Activated T-cell treated with anti-CD3 and anti-CD28 coated beads, Interleukin-2, amount 50 U/mL, for 72 hours (primary cell): ENCODE data around the gene FGF22. TPM values are rescaled to one million over a fixed set of nuclear protein-coding genes. Genes with fewer than 3 reads are reported as not detected.

Source experiments
- ATAC-seq, 2 donors: fragments of 150-1000 bp; cut with Tn5 transposase; replicated peaks in 1 of 2; 2 replicates each; pipeline ENCODE4 v1.10.0; 2021; ENCODE audit warnings: moderate library complexity in 2 of 2, mild to moderate bottlenecking in 1 of 2
- DNase-seq, 2 donors: peaks; one replicate each; pipeline ENCODE4 v3.0.0; 2021 to 2022; ENCODE audit warnings: mixed read lengths in 1 of 2
- H3K27ac Mint-ChIP-seq: one replicate; pipeline ENCODE4 v1.8.0; 2022; ENCODE audit warnings: mild to moderate bottlenecking, moderate library complexity, mixed read lengths
- H3K27me3 Mint-ChIP-seq: one replicate; pipeline ENCODE4 v1.8.0; 2022; ENCODE audit warnings: low read depth, mixed read lengths
- H3K36me3 Mint-ChIP-seq, 2 donors: one replicate each; pipeline ENCODE4 v1.8.0; 2022; ENCODE audit warnings: mixed read lengths in 2 of 2, mild to moderate bottlenecking in 1 of 2; ENCODE audit not compliant: insufficient read depth in 2 of 2
- H3K4me1 Mint-ChIP-seq: one replicate; pipeline ENCODE4 v1.8.0; 2022; ENCODE audit warnings: low read depth, mixed read lengths
- H3K4me3 Mint-ChIP-seq, 2 donors: one replicate each; pipeline ENCODE4 v1.8.0; 2022; ENCODE audit warnings: mild to moderate bottlenecking in 2 of 2, mixed read lengths in 2 of 2, moderate library complexity in 2 of 2
- H3K9me3 Mint-ChIP-seq, 2 donors: one replicate each; pipeline ENCODE4 v1.8.0; 2022; ENCODE audit warnings: mixed read lengths in 2 of 2
- total RNA-seq, 2 donors: library from RNA; stranded (reverse); gene quantifications; one replicate each; pipeline ENCODE4 v1.2.3, GENCODE V29; 2022

FGF22 gene
- total RNA-seq, 2 donors from 2014 or later, result not detected

DNA sequence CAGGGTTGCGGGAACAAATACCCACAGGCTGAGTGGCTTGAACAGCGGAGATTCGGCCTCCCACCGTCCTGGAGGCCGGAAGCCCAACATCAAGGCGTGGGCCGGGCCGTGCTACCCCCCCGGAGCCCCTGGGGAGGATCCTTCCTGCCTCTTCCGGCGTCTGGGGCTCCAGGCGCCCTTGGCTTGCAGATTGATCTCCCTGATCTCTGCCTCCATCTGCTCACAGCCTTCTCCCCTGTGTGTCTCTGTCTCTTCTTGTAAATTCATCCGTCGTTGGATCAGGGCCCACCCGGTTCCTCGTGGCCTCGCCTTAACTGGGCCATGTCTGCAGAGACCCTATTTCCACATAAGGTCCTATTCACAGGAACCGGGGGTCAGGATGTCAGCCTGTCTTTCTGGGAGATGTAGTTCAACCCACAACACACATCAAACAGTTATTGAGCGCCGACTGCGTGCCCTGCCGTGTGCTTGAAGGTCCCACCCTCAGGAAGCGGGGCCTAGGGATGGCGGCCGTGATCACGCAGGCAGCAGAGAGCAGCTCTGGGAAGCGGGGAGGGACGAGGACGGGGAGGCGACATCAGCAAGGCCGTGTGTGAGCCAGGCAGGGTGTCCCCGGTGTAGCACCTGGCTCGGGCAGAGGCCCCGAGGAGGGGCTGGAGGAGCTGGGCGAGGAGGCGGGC lies 28.7 kb upstream of the FGF22 start:
- DNase-seq (peak; percentile 65 to 67), ATAC-seq (peak; percentile 37 to 44)
- H3K4me1 Mint-ChIP-seq, result peaks cover 25% of the 10 kb centered on the region
- no peaks in the 10 kb centered on the region for H3K27me3 Mint-ChIP-seq
- H3K36me3 Mint-ChIP-seq, result peaks cover 0 to 2% of the 10 kb centered on the region in 2 donors
- H3K27ac Mint-ChIP-seq, result peak overlapping the region; percentile 69
- H3K4me3 Mint-ChIP-seq, result peak overlapping the region; percentile 84 to 90
- no peaks in the 10 kb centered on the region for H3K9me3 Mint-ChIP-seq

DNA sequence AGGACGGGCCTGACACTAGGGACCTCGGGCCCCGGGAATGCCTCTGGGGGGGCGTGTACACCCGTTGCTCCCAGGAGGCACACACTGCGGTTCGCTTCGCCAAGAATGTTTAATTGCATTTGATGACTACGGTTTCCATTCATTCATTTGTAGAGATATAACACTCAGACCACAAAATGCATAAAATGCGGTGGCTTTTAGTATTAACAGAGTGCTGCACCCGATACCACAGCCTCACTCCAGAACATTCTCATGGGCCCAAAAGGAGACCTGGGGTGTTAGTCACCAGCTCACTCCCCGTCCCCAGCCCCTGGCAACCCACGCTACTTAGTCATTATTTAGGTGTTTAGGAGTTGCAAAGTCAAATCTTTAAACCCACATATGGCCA lies 28.2 kb upstream of the FGF22 start:
- DNase-seq, result peak; percentile 80 to 87
- H3K27ac Mint-ChIP-seq, result peak overlapping the region; percentile 66
- no peaks in the 10 kb centered on the region for H3K27me3 Mint-ChIP-seq
- H3K36me3 Mint-ChIP-seq, result peaks cover 0 to 2% of the 10 kb centered on the region in 2 donors
- ATAC-seq, result peak; percentile 88 to 89
- no peaks in the 10 kb centered on the region for H3K9me3 Mint-ChIP-seq
- peaks cover 25% of the 10 kb centered on the region for H3K4me1 Mint-ChIP-seq
- H3K4me3 Mint-ChIP-seq, result peak overlapping the region; percentile 84 to 90

DNA sequence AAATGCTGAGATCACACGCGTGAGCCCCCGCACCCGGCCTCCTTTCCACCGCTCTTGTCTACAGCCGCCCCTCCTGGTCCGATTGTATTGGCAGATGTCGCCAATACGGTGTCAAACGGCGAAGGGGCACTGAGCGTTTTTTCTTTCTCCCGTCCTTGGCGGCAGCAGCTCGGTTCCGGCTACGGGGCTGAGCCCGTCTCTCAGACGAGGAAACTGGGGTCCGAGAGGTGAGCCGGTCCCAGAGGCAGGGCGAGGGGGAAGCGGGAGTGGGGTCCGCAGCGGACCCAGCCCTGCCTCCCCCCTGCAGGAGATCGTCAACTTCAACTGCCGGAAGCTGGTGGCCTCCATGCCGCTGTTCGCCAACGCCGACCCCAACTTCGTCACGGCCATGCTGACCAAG lies 26.7 kb upstream of the FGF22 start:
- H3K27me3 Mint-ChIP-seq, result no peaks in the 10 kb centered on the region
- H3K27ac Mint-ChIP-seq, result no peak overlapping the region
- H3K9me3 Mint-ChIP-seq, result no peaks in the 10 kb centered on the region
- H3K4me1 Mint-ChIP-seq, result peaks cover 25% of the 10 kb centered on the region
- peak overlapping the region in 1 of 2 donors; percentile 39 for H3K4me3 Mint-ChIP-seq
- no peak for DNase-seq
- peaks cover 0 to 2% of the 10 kb centered on the region in 2 donors for H3K36me3 Mint-ChIP-seq
- ATAC-seq, result no peak

DNA sequence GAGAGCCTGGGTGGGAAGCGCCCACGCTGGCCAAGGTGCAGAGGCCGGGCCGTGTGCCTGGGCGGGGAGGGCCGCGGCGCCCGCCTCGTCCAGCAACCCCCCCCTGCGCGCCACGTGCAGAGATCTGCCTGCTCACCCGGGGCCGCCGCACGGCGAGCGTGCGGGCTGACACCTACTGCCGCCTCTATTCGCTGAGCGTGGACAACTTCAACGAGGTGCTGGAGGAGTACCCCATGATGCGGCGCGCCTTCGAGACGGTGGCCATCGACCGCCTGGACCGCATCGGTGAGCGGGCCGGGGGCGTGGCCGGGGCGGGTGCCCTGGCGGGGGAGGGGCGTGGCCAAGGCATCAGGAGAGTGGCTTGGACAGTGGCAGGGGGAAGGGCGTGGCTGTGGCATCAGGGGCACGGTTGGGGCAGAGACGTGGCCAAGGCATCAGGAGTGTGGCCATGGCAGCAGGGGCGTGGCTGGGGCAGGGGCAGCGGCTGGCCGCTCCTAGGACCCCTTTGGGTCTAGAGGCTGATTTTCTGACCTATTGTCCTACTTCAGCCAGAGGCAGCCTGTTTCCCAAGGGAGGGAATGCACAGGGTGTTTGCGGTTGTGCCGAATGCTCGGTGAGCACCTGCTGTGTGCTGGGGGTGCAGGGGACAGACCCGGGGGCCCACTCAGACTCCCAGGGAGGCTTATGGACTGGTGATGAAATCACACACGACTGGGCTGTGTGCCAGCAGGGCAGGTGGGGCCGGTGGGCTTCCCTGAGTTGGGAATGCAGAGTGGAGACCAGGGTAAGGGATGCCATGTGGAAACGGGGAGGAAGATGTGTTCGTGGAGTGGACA lies 25.7 kb upstream of the FGF22 start:
- ATAC-seq, result no peak
- no peaks in the 10 kb centered on the region for H3K27me3 Mint-ChIP-seq
- no peak overlapping the region for H3K4me3 Mint-ChIP-seq
- no peaks in the 10 kb centered on the region for H3K9me3 Mint-ChIP-seq
- DNase-seq, result no peak
- peaks cover 25% of the 10 kb centered on the region for H3K4me1 Mint-ChIP-seq
- peaks cover 2% of the 10 kb centered on the region in 2 donors for H3K36me3 Mint-ChIP-seq
- H3K27ac Mint-ChIP-seq, result no peak overlapping the region

DNA sequence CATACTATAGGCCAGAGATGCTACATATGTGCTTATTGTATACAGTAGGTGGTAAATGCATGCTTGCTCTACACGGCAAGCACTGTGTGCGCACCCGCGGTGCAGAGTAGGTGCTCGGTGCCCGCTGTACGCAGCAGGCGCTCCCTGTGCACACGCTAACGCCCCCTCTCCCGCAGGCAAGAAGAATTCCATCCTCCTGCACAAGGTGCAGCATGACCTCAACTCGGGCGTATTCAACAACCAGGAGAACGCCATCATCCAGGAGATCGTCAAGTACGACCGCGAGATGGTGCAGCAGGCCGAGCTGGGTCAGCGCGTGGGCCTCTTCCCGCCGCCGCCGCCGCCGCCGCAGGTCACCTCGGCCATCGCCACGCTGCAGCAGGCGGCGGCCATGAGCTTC lies 24.1 kb upstream of the FGF22 start:
- ATAC-seq (no peak), DNase-seq (no peak)
- Mint-ChIP-seq H3K27me3 (no peaks in the 10 kb centered on the region), H3K4me3 (peak overlapping the region in 1 of 2 donors; percentile 31), H3K36me3 (peaks cover 2 to 3% of the 10 kb centered on the region in 2 donors), H3K27ac (no peak overlapping the region), H3K9me3 (no peaks in the 10 kb centered on the region), H3K4me1 (peaks cover 20% of the 10 kb centered on the region)

DNA sequence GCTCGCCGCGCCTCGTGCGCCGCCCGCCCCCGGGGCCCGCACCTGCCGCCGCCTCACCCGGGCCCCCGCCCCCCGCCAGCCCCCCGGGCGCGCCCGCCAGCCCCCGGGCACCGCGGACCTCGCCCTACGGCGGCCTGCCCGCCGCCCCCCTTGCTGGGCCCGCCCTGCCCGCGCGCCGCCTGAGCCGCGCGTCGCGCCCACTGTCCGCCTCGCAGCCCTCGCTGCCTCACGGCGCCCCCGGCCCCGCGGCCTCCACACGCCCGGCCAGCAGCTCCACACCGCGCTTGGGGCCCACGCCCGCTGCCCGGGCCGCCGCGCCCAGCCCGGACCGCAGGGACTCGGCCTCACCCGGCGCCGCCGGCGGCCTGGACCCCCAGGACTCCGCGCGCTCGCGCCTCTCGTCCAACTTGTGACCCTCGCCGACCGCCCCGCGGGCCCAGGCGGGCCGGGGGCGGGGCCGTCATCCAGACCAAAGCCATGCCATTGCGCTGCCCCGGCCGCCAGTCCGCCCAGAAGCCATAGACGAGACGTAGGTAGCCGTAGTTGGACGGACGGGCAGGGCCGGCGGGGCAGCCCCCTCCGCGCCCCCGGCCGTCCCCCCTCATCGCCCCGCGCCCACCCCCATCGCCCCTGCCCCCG lies 23.5 kb upstream of the FGF22 start:
- H3K27ac Mint-ChIP-seq, result no peak overlapping the region
- H3K4me3 Mint-ChIP-seq, result no peak overlapping the region
- ATAC-seq, result no peak
- H3K9me3 Mint-ChIP-seq, result no peaks in the 10 kb centered on the region
- no peak for DNase-seq
- peaks cover 14% of the 10 kb centered on the region for H3K4me1 Mint-ChIP-seq
- no peaks in the 10 kb centered on the region for H3K27me3 Mint-ChIP-seq
- H3K36me3 Mint-ChIP-seq, result peaks cover 2 to 3% of the 10 kb centered on the region in 2 donors

DNA sequence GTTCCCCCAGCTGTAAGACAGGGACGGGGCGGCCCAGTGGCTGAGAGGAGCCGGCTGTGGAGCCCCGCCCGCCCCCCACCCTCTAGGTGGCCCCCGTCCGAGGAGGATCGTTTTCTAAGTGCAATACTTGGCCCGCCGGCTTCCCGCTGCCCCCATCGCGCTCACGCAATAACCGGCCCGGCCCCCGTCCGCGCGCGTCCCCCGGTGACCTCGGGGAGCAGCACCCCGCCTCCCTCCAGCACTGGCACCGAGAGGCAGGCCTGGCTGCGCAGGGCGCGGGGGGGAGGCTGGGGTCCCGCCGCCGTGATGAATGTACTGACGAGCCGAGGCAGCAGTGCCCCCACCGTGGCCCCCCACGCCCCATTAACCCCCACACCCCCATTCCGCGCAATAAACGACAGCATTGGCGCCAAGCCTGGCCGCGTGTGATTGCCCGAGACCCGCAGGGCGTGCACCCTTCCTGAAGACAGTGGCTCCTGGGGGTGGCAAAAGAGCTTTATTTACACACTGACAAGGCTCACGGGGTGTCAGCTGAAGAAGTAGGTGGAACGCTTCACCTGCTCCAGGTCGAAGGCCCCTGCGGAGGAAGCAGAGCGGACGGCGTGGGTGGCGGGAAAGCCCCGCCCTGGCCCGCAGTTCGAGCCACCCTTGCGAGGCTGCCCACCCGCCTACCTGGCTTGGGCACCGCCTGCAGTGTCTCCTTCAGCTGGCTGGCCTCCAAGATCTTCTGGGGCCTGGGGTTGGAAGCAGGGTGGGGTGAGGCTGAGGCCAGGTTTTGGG lies 22.7 kb upstream of the FGF22 start:
- no peak for ATAC-seq
- no peak overlapping the region for H3K4me3 Mint-ChIP-seq
- peaks cover 2 to 3% of the 10 kb centered on the region in 2 donors for H3K36me3 Mint-ChIP-seq
- no peaks in the 10 kb centered on the region for H3K27me3 Mint-ChIP-seq
- H3K4me1 Mint-ChIP-seq, result peaks cover 7% of the 10 kb centered on the region
- no peak for DNase-seq
- no peaks in the 10 kb centered on the region for H3K9me3 Mint-ChIP-seq
- no peak overlapping the region for H3K27ac Mint-ChIP-seq

DNA sequence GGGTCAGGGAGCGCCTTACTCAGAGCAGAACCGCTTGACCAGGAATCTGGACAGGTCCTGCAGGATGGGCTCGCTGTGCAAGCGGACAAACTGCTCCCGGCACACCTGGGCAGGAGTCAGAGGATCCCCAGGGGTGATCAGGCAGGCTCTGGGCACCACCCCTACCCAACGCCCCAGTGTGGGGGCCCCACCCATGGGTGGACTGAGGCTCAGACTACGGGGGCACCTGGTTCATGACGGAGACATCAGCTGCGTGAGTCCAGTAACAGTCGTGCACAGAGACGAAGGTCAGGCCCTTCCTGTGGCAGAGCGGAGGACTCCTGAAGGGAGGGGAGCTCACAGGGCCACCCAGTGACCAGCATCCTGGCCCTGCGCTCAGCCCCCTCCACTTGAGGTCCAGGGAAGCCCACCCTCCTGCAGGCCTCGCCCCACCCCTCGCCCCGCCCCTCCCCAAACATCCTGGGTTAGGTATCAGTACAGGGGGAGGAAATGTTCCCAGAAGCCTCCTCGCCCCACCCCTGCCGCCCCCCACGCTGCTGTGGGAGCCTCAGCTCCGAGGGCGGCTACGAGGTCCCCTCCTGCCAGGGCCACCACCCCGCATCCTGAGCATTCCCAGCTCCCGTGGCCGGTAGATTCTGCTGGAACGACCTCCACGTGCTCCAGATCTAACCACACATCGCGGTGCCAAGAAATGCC lies 22.0 kb upstream of the FGF22 start:
- no peaks in the 10 kb centered on the region for H3K9me3 Mint-ChIP-seq
- H3K27me3 Mint-ChIP-seq, result no peaks in the 10 kb centered on the region
- no peak overlapping the region for H3K27ac Mint-ChIP-seq
- ATAC-seq (no peak), DNase-seq (no peak)
- peaks cover 0 to 3% of the 10 kb centered on the region in 2 donors for H3K36me3 Mint-ChIP-seq
- H3K4me3 Mint-ChIP-seq, result no peak overlapping the region
- H3K4me1 Mint-ChIP-seq, result peaks cover 5% of the 10 kb centered on the region

DNA sequence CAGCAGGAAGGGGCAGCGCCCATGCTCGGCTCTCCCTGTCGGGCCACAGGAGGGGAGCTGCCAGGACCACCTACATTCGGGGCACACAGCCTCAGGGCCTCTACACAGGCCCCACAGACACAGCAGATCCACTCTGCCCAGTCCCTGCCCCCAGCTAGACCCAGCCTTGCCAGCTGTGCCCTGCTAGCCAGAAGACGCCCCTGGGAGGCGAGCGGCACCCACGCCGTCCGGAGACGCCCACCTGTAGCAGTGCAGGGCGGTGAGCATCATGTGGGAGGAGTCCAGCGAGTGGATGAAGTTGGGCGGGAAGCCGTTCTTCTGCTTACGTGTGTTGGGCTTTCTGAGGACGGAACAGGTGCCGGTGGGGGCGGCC lies 21.4 kb upstream of the FGF22 start:
- no peak for ATAC-seq
- H3K4me3 Mint-ChIP-seq, result no peak overlapping the region
- no peaks in the 10 kb centered on the region for H3K4me1 Mint-ChIP-seq
- H3K27me3 Mint-ChIP-seq, result no peaks in the 10 kb centered on the region
- H3K9me3 Mint-ChIP-seq, result no peaks in the 10 kb centered on the region
- peaks cover 0 to 3% of the 10 kb centered on the region in 2 donors for H3K36me3 Mint-ChIP-seq
- no peak overlapping the region for H3K27ac Mint-ChIP-seq
- no peak for DNase-seq

DNA sequence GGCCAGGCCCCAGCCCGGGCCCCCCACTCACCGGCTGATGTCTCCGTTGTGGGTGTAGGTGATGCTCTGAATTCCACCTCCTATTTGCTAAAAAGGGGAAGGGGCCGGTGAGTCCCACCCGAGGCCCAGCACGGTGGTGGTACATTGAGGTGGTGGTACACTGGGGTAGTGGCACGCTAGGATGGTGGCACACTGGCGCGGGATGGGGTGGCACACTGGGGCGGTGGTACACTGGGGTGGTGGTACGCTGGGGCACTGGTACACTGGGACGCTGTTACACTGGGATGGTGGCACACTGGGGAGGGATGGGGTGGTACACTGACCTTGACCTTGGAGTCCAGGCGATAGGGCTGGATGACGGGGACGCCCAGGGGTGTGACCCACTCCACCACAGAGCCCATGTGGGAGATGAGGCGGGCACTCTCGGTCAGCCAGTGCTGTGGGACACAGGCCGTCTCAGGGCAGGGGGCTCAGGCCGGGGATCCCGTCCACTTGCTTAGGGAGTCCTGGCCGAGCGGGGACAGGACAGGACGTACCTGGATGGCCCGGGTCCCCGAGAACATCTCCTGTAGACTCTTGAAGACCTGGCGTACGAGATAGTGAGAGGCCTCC lies 20.9 kb upstream of the FGF22 start:
- Mint-ChIP-seq H3K27me3 (no peaks in the 10 kb centered on the region), H3K4me1 (no peaks in the 10 kb centered on the region), H3K36me3 (peaks cover 0 to 3% of the 10 kb centered on the region in 2 donors), H3K9me3 (no peaks in the 10 kb centered on the region), H3K4me3 (no peak overlapping the region), H3K27ac (no peak overlapping the region)
- ATAC-seq (no peak), DNase-seq (no peak)

DNA sequence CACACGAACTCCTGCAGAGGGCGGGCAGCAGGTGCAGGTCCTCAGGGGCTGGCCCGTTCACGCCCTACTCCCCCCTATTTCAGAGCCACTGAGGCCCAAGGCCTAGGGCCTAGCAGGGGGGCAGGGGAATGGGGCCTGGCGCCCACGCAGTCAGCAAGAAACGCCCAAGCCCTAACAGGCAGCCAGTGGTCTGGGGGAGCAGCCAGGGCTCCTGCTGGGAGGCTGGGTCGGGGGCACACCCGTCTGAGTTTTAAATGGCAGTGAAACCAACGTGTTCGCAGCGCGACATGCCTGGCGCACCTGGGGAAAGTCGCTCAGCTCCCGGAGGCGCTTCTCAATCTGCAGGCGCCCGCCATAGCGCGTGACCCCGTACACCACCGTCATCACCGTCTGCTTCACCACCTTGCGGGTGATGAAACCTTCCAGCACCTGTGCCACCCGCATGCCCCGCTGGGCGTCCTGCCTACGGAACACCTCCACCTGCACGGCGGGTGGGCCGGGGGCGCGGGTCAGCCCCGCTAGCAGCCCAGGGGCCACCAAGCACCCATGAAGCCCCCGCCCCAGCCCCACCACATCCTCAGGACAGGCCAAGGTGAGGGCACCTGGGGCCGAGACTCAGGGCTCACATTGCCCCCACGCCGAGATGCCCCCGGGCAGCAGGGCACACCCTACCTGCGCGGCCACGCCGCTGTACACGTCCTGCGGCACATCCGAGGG lies 20.2 kb upstream of the FGF22 start:
- DNase-seq (no peak), ATAC-seq (no peak)
- no peaks in the 10 kb centered on the region for H3K27me3 Mint-ChIP-seq
- no peaks in the 10 kb centered on the region for H3K4me1 Mint-ChIP-seq
- H3K27ac Mint-ChIP-seq, result no peak overlapping the region
- no peak overlapping the region for H3K4me3 Mint-ChIP-seq
- peaks cover 0 to 3% of the 10 kb centered on the region in 2 donors for H3K36me3 Mint-ChIP-seq
- no peaks in the 10 kb centered on the region for H3K9me3 Mint-ChIP-seq
